Hepatocyte (in vitro differentiated cells): Measurements from ENCODE around the gene RPL13A. TPM values are rescaled to one million over a fixed set of nuclear protein-coding genes. Genes with fewer than 3 reads are reported as not detected.

Experiments used
- DNase-seq: peaks from one replicate; pipeline ENCODE4 v3.0.0-alpha.2; 2016; ENCODE audit warnings: low spot score
- H2AFZ ChIP-seq: fragments of 200-600 bp; sonication (generic); 2 replicates; pipeline ENCODE4 v1.6.0; 2016; ENCODE audit warnings: antibody characterized with exemption, mild to moderate bottlenecking
- H3K27ac ChIP-seq: fragments of 200-600 bp; sonication (generic); 2 replicates; pipeline ENCODE4 v1.5.1; 2016; ENCODE audit warnings: mild to moderate bottlenecking
- H3K27me3 ChIP-seq: fragments of 200-600 bp; sonication (generic); 2 replicates; pipeline ENCODE4 v1.6.1; 2016
- H3K36me3 ChIP-seq: fragments of 200-600 bp; sonication (generic); replicated peaks from 2 replicates; pipeline ENCODE4 v1.5.1; 2016; ENCODE audit warnings: low read depth; ENCODE audit not compliant: insufficient read depth
- H3K4me1 ChIP-seq: fragments of 200-600 bp; sonication (generic); 2 replicates; pipeline ENCODE4 v1.5.1; 2016; ENCODE audit warnings: mild to moderate bottlenecking, moderate library complexity; ENCODE audit not compliant: insufficient read depth
- H3K4me2 ChIP-seq: fragments of 200-600 bp; sonication (generic); 2 replicates; pipeline ENCODE4 v1.6.0; 2016
- H3K4me3 ChIP-seq: fragments of 200-600 bp; sonication (generic); 2 replicates; pipeline ENCODE4 v1.5.1; 2016; ENCODE audit warnings: mild to moderate bottlenecking
- H3K79me2 ChIP-seq: fragments of 200-600 bp; sonication (generic); 2 replicates; pipeline ENCODE4 v1.6.0; 2017; ENCODE audit warnings: mild to moderate bottlenecking
- H3K9me2 ChIP-seq: fragments of 200-600 bp; sonication (generic); replicated peaks from 2 replicates; pipeline ENCODE4 v1.6.0; 2017; ENCODE audit warnings: mild to moderate bottlenecking; ENCODE audit not compliant: insufficient read depth
- H3K9me3 ChIP-seq: fragments of 200-600 bp; sonication (generic); 2 replicates; pipeline ENCODE4 v1.5.1; 2016; ENCODE audit warnings: low read depth, mild to moderate bottlenecking
- H4K20me1 ChIP-seq: fragments of 200-600 bp; sonication (generic); 2 replicates; pipeline ENCODE4 v1.6.0; 2016; ENCODE audit warnings: mild to moderate bottlenecking; ENCODE audit not compliant: insufficient read depth, poor library complexity, severe bottlenecking
- EZH2 ChIP-seq: fragments of 200-600 bp; sonication (generic); IDR thresholded peaks from 2 replicates; pipeline ENCODE4 v1.6.1; 2016; ENCODE audit warnings: antibody characterized with exemption, mild to moderate bottlenecking, borderline replicate concordance
- EZH2phosphoT487 ChIP-seq: fragments of 200-600 bp; sonication (generic); IDR thresholded peaks from one replicate; pipeline ENCODE4 v1.6.1; 2018; ENCODE audit warnings: antibody characterized with exemption, mild to moderate bottlenecking, low read depth, moderate library complexity; ENCODE audit not compliant: unreplicated experiment, severe bottlenecking
- WGBS: methylation state at CpG from one replicate; pipeline ENCODE4 v1.1.6; 2016; ENCODE audit warnings: low lambda C conversion rate; ENCODE audit errors: missing lambda C conversion rate; 5-methylcytosine and 5-hydroxymethylcytosine counted together
- polyA plus RNA-seq: library from polyadenylated mRNA; unstranded; fragments of >200 nt; fragmentation: Nextera tagmentation; extraction: Ambion mirVana; gene quantifications from 2 replicates; pipeline ENCODE4 v1.2.1, GENCODE V29; 2016
- total RNA-seq: library from RNA; depleted of rRNA; stranded (reverse); fragments of >200 nt; gene quantifications from 2 replicates; pipeline ENCODE4 v1.2.3, GENCODE V29; 2014
- TF ChIP-seq, protein P1 (sequence below): fragments of 200-600 bp; sonication (generic); IDR thresholded peaks from 2 replicates; pipeline ENCODE4 v1.5.1; 2016; ENCODE audit warnings: antibody characterized with exemption, mild to moderate bottlenecking; ENCODE audit not compliant: poor library complexity

RPL13A gene
- total and polyA plus RNA-seq, 2 experiments from 2014 or later: 904 to 1,997 TPM

DNA sequence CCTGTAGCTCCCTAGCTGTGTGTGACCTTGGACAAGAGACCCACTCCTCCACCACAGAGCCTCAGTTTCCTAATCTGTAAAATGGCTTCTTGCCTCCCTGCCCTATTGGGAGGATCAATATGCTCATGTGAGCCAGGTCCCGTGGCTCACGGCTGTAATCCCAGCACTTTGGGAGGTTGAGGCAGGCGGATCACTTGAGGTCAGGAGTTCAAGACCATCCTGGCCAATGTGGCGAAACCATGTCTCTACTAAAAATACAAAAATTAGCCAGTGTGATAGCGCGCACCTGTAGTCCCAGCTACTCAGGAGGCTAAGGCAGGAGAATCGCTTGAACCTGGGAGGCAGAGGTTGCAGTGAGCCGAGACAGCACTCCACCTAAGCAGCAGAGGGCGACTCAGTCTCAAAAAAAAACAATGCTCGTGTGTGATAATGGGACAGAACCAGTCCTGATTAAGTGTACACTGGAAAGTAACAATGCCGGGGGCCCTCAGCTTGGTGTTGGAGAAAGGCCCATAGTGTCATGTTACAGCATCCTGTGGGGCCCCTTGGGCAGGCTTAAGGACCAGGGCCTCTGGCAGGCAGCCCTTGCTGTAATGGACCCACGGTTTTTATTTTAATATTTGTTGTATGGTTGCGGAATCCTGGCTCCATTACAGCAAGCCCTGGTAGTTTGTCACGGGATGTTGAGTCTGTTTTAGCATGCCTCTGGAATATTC lies 15.6 kb downstream of the RPL13A start:
- peak; percentile 85 for DNase-seq
- Histone ChIP-seq H3K36me3 (no peaks in the 10 kb centered on the region), H3K79me2 (peaks cover 9% of the 10 kb centered on the region), H3K9me3 (no peaks in the 10 kb centered on the region), H3K9me2 (no peaks in the 10 kb centered on the region), H3K27ac (peak overlapping the region; percentile 66), H4K20me1 (peaks cover 13% of the 10 kb centered on the region), H3K4me1 (peaks cover 14% of the 10 kb centered on the region), H2AFZ (no peak overlapping the region), H3K4me3 (no peak overlapping the region), H3K4me2 (peak overlapping the region; percentile 9), H3K27me3 (no peaks in the 10 kb centered on the region)
- WGBS: 54% methylated on average over 14 of the region's 14 CpGs
- TF ChIP-seq EZH2phosphoT487 (no peak), EZH2 (no peak)
- TF ChIP-seq, protein P1, sequence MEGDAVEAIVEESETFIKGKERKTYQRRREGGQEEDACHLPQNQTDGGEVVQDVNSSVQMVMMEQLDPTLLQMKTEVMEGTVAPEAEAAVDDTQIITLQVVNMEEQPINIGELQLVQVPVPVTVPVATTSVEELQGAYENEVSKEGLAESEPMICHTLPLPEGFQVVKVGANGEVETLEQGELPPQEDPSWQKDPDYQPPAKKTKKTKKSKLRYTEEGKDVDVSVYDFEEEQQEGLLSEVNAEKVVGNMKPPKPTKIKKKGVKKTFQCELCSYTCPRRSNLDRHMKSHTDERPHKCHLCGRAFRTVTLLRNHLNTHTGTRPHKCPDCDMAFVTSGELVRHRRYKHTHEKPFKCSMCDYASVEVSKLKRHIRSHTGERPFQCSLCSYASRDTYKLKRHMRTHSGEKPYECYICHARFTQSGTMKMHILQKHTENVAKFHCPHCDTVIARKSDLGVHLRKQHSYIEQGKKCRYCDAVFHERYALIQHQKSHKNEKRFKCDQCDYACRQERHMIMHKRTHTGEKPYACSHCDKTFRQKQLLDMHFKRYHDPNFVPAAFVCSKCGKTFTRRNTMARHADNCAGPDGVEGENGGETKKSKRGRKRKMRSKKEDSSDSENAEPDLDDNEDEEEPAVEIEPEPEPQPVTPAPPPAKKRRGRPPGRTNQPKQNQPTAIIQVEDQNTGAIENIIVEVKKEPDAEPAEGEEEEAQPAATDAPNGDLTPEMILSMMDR: peak; percentile 77

DNA sequence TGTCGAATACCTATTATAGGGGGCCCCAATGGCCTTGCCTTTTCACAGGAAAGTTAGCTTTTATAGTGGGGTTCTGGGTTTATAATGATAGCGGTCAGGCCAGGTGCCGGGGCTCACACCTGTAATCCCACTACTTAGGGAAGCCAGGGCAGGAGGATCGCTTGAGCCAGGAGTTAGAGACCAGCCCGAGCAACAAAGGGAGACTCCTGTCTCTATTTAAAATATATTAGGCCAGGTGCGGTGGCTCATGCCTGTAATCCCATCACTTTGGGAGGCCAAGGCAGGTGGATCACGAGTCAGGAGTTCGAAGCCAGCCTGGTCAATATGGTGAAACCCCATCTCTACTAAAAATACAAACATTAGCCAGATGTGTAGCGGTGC lies 16.2 kb downstream of the RPL13A start:
- no peaks in the 10 kb centered on the region for H3K9me3 ChIP-seq
- H2AFZ ChIP-seq: no peak overlapping the region
- H3K4me2 ChIP-seq: peak overlapping the region; percentile 9
- H3K4me1 ChIP-seq: peaks cover 9% of the 10 kb centered on the region
- H3K79me2 ChIP-seq: peaks cover 3% of the 10 kb centered on the region
- H3K27me3 ChIP-seq: no peaks in the 10 kb centered on the region
- H3K27ac ChIP-seq: peak overlapping the region; percentile 66
- no peaks in the 10 kb centered on the region for H3K36me3 ChIP-seq
- DNase-seq: no peak
- H3K9me2 ChIP-seq: no peaks in the 10 kb centered on the region
- WGBS: 83% methylated on average over 9 of the region's 9 CpGs
- no peak overlapping the region for H3K4me3 ChIP-seq
- TF ChIP-seq, protein P1: no peak
- TF ChIP-seq EZH2phosphoT487 (no peak), EZH2 (no peak)
- H4K20me1 ChIP-seq: peaks cover 7% of the 10 kb centered on the region

DNA sequence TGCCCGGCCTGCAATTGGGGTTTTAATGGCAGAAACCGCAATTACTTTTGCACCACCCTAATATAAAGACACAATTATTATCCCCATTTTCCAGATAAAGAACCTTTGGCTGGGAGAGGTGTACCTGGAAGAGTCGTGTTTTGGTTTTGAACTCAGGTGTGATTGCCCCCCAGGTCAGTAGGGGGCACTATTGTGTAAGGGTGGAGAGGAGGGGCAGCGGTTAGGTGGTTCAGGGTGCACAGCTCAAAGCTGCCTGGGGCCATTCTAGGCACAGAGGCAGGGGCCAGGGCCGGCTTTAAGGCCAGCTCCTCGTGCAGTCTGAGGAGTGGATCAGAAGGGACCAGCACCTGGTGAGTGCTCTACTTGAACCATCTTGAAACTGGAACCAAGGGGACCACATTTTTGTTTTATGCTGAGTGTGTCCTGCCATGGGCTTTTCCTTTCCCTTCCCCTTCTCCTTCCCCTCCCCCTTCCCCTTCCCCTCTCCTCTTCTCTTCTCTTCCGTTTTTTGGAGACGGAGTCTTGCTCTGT lies 19.2 kb downstream of the RPL13A start:
- H3K27ac ChIP-seq: no peak overlapping the region
- DNase-seq: peak; percentile 79
- H3K4me1 ChIP-seq: peaks cover 11% of the 10 kb centered on the region
- H2AFZ ChIP-seq: no peak overlapping the region
- H4K20me1 ChIP-seq: no peaks in the 10 kb centered on the region
- H3K36me3 ChIP-seq: no peaks in the 10 kb centered on the region
- no peaks in the 10 kb centered on the region for H3K9me2 ChIP-seq
- H3K79me2 ChIP-seq: no peaks in the 10 kb centered on the region
- no peaks in the 10 kb centered on the region for H3K27me3 ChIP-seq
- TF ChIP-seq, protein P1: peak; percentile 75
- TF ChIP-seq EZH2: no peak
- 10% methylated on average over 6 of the region's 8 CpGs for WGBS
- no peak overlapping the region for H3K4me3 ChIP-seq
- no peak overlapping the region for H3K4me2 ChIP-seq
- no peaks in the 10 kb centered on the region for H3K9me3 ChIP-seq
